OCI-LY3 (cell line): ENCODE measurements around the gene TRIO.

ENCODE experiments used
- H2AFZ ChIP-seq: fragments of 200-600, 300-600 bp; shearing (Covaris generic); 2 replicates; pipeline ENCODE4 v1.6.0; 2014; ENCODE audit warnings: antibody characterized with exemption, low read depth, low read length
- H3K27ac ChIP-seq: fragments of 200-600, 300-600 bp; sonication (generic); 2 replicates; pipeline ENCODE4 v1.5.1; 2014; ENCODE audit warnings: mild to moderate bottlenecking, low read length, moderate library complexity, mixed read lengths
- H3K27me3 ChIP-seq: fragments of 200-600, 300-600 bp; sonication (generic); 2 replicates; pipeline ENCODE4 v1.6.1; 2014; ENCODE audit warnings: low read depth, low read length, mixed read lengths
- H3K36me3 ChIP-seq: fragments of 200-600, 300-600 bp; sonication (generic); replicated peaks from 2 replicates; pipeline ENCODE3; 2014; ENCODE audit warnings: low read depth, low read length, mixed read lengths
- H3K4me1 ChIP-seq: fragments of 300-600, 200-600 bp; sonication (generic); 2 replicates; pipeline ENCODE4 v1.6.1; 2014; ENCODE audit warnings: low read length, mixed read lengths
- H3K4me2 ChIP-seq: fragments of 200-600, 300-600 bp; sonication (generic); 2 replicates; pipeline ENCODE4 v1.6.1; 2014; ENCODE audit warnings: low read length, mixed read lengths
- H3K4me3 ChIP-seq: fragments of 300-600, 200-600 bp; sonication (generic); 2 replicates; pipeline ENCODE4 v1.5.1; 2014; ENCODE audit warnings: antibody characterized with exemption, mild to moderate bottlenecking, low read length, moderate library complexity
- H3K79me2 ChIP-seq: fragments of 300-600, 200-600 bp; shearing (Covaris generic); 2 replicates; pipeline ENCODE4 v1.6.1; 2014; ENCODE audit warnings: mild to moderate bottlenecking, low read length, mixed read lengths
- H3K9ac ChIP-seq: fragments of 300-600, 200-600 bp; shearing (Covaris generic); 2 replicates; pipeline ENCODE4 v1.6.0; 2014; ENCODE audit warnings: mild to moderate bottlenecking, low read length, moderate library complexity
- H3K9me3 ChIP-seq: fragments of 200-600, 300-600 bp; shearing (Covaris generic); 2 replicates; pipeline ENCODE4 v1.6.1; 2014; ENCODE audit warnings: low read length, mixed read lengths; ENCODE audit not compliant: insufficient read depth
- H4K20me1 ChIP-seq: fragments of 200-600, 300-600 bp; sonication (generic); 2 replicates; pipeline ENCODE4 v1.6.1; 2016; ENCODE audit warnings: low read length, mixed read lengths; ENCODE audit not compliant: insufficient read depth
- CTCF ChIP-seq: fragments of 200-600, 300-600 bp; sonication (generic); IDR thresholded peaks from 2 replicates; pipeline ENCODE4 v1.5.1; 2014; ENCODE audit warnings: antibody characterized with exemption, low read length, low read depth
- EZH2phosphoT487 ChIP-seq: fragments of 200-600 bp; shearing (Covaris generic); IDR thresholded peaks from 2 replicates; pipeline ENCODE4 v1.6.1; 2018; ENCODE audit warnings: antibody characterized with exemption, mixed run types, low read depth

The TRIO gene

GRCh38 chr5:14486996-14487896 lies 344.1 kb downstream of the TRIO start:
- Histone ChIP-seq H3K4me3 (no peak overlapping the region), H3K9ac (no peak overlapping the region), H3K4me1 (peaks cover 14% of the 10 kb centered on the region), H3K27me3 (no peaks in the 10 kb centered on the region), H3K9me3 (no peaks in the 10 kb centered on the region), H3K4me2 (no peak overlapping the region), H4K20me1 (no peaks in the 10 kb centered on the region), H3K27ac (no peak overlapping the region), H2AFZ (no peak overlapping the region), H3K79me2 (no peaks in the 10 kb centered on the region), H3K36me3 (no peaks in the 10 kb centered on the region)
- TF ChIP-seq EZH2phosphoT487 (no peak), CTCF (no peak)

- no peak overlapping the region for H3K4me2 ChIP-seq
- no peaks in the 10 kb centered on the region for H3K79me2 ChIP-seq
- peaks cover 22% of the 10 kb centered on the region for H3K4me1 ChIP-seq
- no peak overlapping the region for H3K9ac ChIP-seq
- H3K27ac ChIP-seq, result no peak overlapping the region
- TF ChIP-seq EZH2phosphoT487 (no peak), CTCF (no peak)
- H3K36me3 ChIP-seq, result no peaks in the 10 kb centered on the region
- no peaks in the 10 kb centered on the region for H3K9me3 ChIP-seq
- no peaks in the 10 kb centered on the region for H4K20me1 ChIP-seq
- H3K4me3 ChIP-seq, result no peak overlapping the region
- H2AFZ ChIP-seq, result no peak overlapping the region
- no peaks in the 10 kb centered on the region for H3K27me3 ChIP-seq
These were observed 344.9 kb downstream of the TRIO start for GRCh38 chr5:14487897-14488570.

- Histone ChIP-seq H4K20me1 (no peaks in the 10 kb centered on the region), H3K9me3 (no peaks in the 10 kb centered on the region), H3K4me2 (no peak overlapping the region), H3K4me3 (no peak overlapping the region), H2AFZ (no peak overlapping the region), H3K36me3 (no peaks in the 10 kb centered on the region), H3K9ac (no peak overlapping the region), H3K79me2 (no peaks in the 10 kb centered on the region), H3K27ac (no peak overlapping the region), H3K4me1 (peaks cover 22% of the 10 kb centered on the region), H3K27me3 (no peaks in the 10 kb centered on the region)
- no peak for TF ChIP-seq EZH2phosphoT487
- no peak for TF ChIP-seq CTCF
These were observed 345.6 kb downstream of the TRIO start for GRCh38 chr5:14488709-14489108.

GRCh38 chr5:14489643-14490042 lies 346.5 kb downstream of the TRIO start:
- Histone ChIP-seq H3K4me3 (no peak overlapping the region), H3K36me3 (no peaks in the 10 kb centered on the region), H2AFZ (no peak overlapping the region), H3K27ac (no peak overlapping the region), H3K4me1 (peaks cover 22% of the 10 kb centered on the region), H3K9ac (no peak overlapping the region), H3K79me2 (no peaks in the 10 kb centered on the region), H4K20me1 (no peaks in the 10 kb centered on the region), H3K4me2 (no peak overlapping the region), H3K9me3 (no peaks in the 10 kb centered on the region), H3K27me3 (no peaks in the 10 kb centered on the region)
- TF ChIP-seq CTCF (no peak), EZH2phosphoT487 (no peak)
